K562 (cell line): ENCODE data around the gene TCHH. TPM values are rescaled to one million over a fixed set of nuclear protein-coding genes. Genes with fewer than 3 reads are reported as not detected.

Experiments used
- ATAC-seq: fragments of 200-7000 bp; cut with Tn5 transposase; 3 replicates; pipeline ENCODE4 v1.9.1; 2020; ENCODE audit warnings: moderate library complexity
- BruUV-seq: library from RNA; stranded (reverse); fragments of 400-500 nt; replicated peaks from 2 replicates; lab custom pipeline; 2021; lab: Mats Ljungman, UMichigan
- CTCF ChIA-PET: fragments of 300-600 bp; formaldehyde crosslinking; extraction: SDS; loops from one replicate; lab custom pipeline; 2021; ENCODE audit warnings: low intra/inter-chr PET ratio; lab: Yijun Ruan, JAX
- POLR2A ChIA-PET: fragments of 300-600, 350-650 bp; sonication (Branson Sonifier 250); formaldehyde crosslinking; extraction: SDS; loops from one replicate; lab custom pipeline; 2021; ENCODE audit warnings: antibody characterized with exemption, inconsistent platforms; lab: Yijun Ruan, JAX
- DNase-seq, 4 experiments: peaks; one replicate each; pipeline versions ENCODE4 v3.0.0 to v3.0.0-alpha.2; 2011 to 2018; ENCODE audit warnings: low spot score in 3 of 4, mixed read lengths in 3 of 4; ENCODE audit errors: extremely low read depth in 1 of 4
- FAIRE-seq: peaks from 2 replicates; lab custom pipeline; 2011; peaks lifted over from hg19 to GRCh38; lab: Jason Lieb, UNC
- H2AFZ ChIP-seq: 2 replicates; pipeline ENCODE4 v1.6.0; 2011; ENCODE audit warnings: low read depth, low read length, control low read depth, inconsistent platforms
- H3K27ac ChIP-seq: fragments of 200-600 bp; 3 replicates; pipeline ENCODE4 v1.8.0; 2011; ENCODE audit warnings: low read depth, mild to moderate bottlenecking, control low read depth, inconsistent platforms, low read length, moderate library complexity, mixed read lengths; ENCODE audit errors: extremely low read depth
- H3K27me3 ChIP-seq, 2 experiments: fragments of 300-600 bp in 1 of 2; 2 replicates in 1 of 2; 3 replicates in 1 of 2; pipeline versions ENCODE4 v1.6.0 to v1.8.0; 2011; ENCODE audit warnings: inconsistent platforms in 2 of 2, low read length in 2 of 2, mild to moderate bottlenecking in 1 of 2, mixed read lengths in 1 of 2, moderate library complexity in 1 of 2; ENCODE audit not compliant: control insufficient read depth in 2 of 2, insufficient read depth in 2 of 2
- H3K36me3 ChIP-seq: fragments of 300-600 bp; 3 replicates; pipeline ENCODE4 v1.8.0; 2011; ENCODE audit warnings: mild to moderate bottlenecking, low read length, inconsistent platforms; ENCODE audit not compliant: control insufficient read depth, insufficient read depth
- H3K4me1 ChIP-seq, 2 experiments: fragments of 200-600 bp in 1 of 2; replicated peaks in 1 of 2; 2 replicates in 1 of 2; 3 replicates in 1 of 2; pipeline versions ENCODE4 v1.5.1 to v1.8.0; 2011; ENCODE audit warnings: inconsistent platforms in 2 of 2, low read length in 2 of 2, mild to moderate bottlenecking in 1 of 2, mixed read lengths in 1 of 2, moderate library complexity in 1 of 2; ENCODE audit not compliant: control insufficient read depth in 2 of 2, insufficient read depth in 2 of 2
- H3K4me2 ChIP-seq: 2 replicates; pipeline ENCODE4 v1.6.1; 2011; ENCODE audit warnings: low read length, control low read depth, inconsistent platforms, mixed read lengths; ENCODE audit not compliant: insufficient read depth
- H3K4me3 ChIP-seq: fragments of 200-600 bp; sonication (generic), shearing (Covaris generic); 2 replicates; pipeline ENCODE4 v1.5.1; 2016; ENCODE audit warnings: control low read depth, inconsistent platforms
- H3K79me2 ChIP-seq: fragments of 200-600 bp; 3 replicates; pipeline ENCODE4 v1.8.0; 2011; ENCODE audit warnings: low read length, inconsistent platforms; ENCODE audit not compliant: control insufficient read depth, insufficient read depth
- H3K9ac ChIP-seq, 2 experiments: 2 replicates each; pipeline versions ENCODE4 v1.6.0 to v1.6.1; 2011; ENCODE audit warnings: low read depth in 2 of 2, low read length in 2 of 2, control low read depth in 1 of 2, inconsistent platforms in 1 of 2, mild to moderate bottlenecking in 1 of 2, mixed read lengths in 1 of 2; ENCODE audit not compliant: insufficient read depth in 1 of 2
- H3K9me1 ChIP-seq: one replicate; pipeline ENCODE4 v1.6.0; 2011; ENCODE audit warnings: inconsistent platforms, mild to moderate bottlenecking, low read length, moderate library complexity; ENCODE audit not compliant: control insufficient read depth, insufficient read depth
- H3K9me3 ChIP-seq: replicated peaks from 2 replicates; pipeline ENCODE4 v1.5.1; 2011; ENCODE audit warnings: low read depth, low read length, inconsistent platforms; ENCODE audit not compliant: control insufficient read depth, insufficient read depth
- H4K20me1 ChIP-seq: replicated peaks from 2 replicates; pipeline ENCODE4 v1.6.1; 2011; ENCODE audit warnings: low read length, inconsistent platforms, mixed read lengths; ENCODE audit not compliant: control insufficient read depth, insufficient read depth
- ILK ChIP-seq: fragments of 450-650 bp; IDR thresholded peaks from 2 replicates; pipeline ENCODE4 v1.6.1; 2016; ENCODE audit warnings: missing genetic modification characterization, low read depth, mild to moderate bottlenecking, missing compliant biosample characterization, moderate library complexity, borderline replicate concordance
- NCOA4 ChIP-seq: fragments of 450-650 bp; IDR thresholded peaks from 2 replicates; pipeline ENCODE4 v1.6.1; 2018; ENCODE audit warnings: mild to moderate bottlenecking; ENCODE audit not compliant: partially characterized antibody
- PHF8 ChIP-seq: fragments of 200-600 bp; sonication (generic); IDR thresholded peaks from 2 replicates; pipeline ENCODE4 v1.6.1; 2012; ENCODE audit warnings: mixed run types, mild to moderate bottlenecking, inconsistent platforms, low read length, moderate library complexity, borderline replicate concordance
- SMAD4 ChIP-seq: fragments of 250-450 bp; sonication (Bioruptor Pico); conservative IDR thresholded peaks from 2 replicates; pipeline ENCODE4 v1.8.0; 2021; ENCODE audit warnings: inconsistent platforms, mild to moderate bottlenecking, moderate library complexity
- ZNF436 ChIP-seq: fragments of 250-450, 450-650 bp; sonication (Bioruptor Pico); formaldehyde crosslinking; IDR thresholded peaks from 2 replicates; pipeline ENCODE4 v1.7.0; 2020; ENCODE audit warnings: mild to moderate bottlenecking
- WGBS: fragments of 100-300 bp; shearing (Covaris generic); methylation state at CpG from one replicate; pipeline ENCODE4 v1.1.6; 2016; ENCODE audit warnings: low coverage, mixed read lengths; ENCODE audit not compliant: insufficient coverage; ENCODE audit errors: missing lambda C conversion rate; 5-methylcytosine and 5-hydroxymethylcytosine counted together
- in situ Hi-C: fragments of 300-500 bp; cut with MboI; formaldehyde crosslinking; loops from 4 replicates; pipeline ENCODE4 v1.15.0; 2018; ENCODE audit warnings: inconsistent platforms, mixed read lengths
- intact Hi-C: fragments of 100-400 bp; cut with micrococcal nuclease; formaldehyde crosslinking; loops from 2 replicates; pipeline ENCODE4 v1.14.2; 2022
- polyA plus RNA-seq, 8 experiments: library from polyadenylated mRNA; depleted of rRNA in 4 of 8; stranded (reverse) in 5 of 8; unstranded in 3 of 8; fragments of >200 nt; fragmentation: Nextera tagmentation in 2 of 8; fragmentation: Illumina TruSeq in 1 of 8; extraction: Ambion mirVana in 2 of 8; extraction: Trizol in 1 of 8; gene quantifications; 2 replicates each; pipeline versions ENCODE4 v1.2.1 to v1.2.3, GENCODE V29; 2011 to 2014; ENCODE audit warnings: inconsistent platforms in 1 of 8, missing spikeins in 1 of 8
- total RNA-seq, 7 experiments: library from RNA; depleted of rRNA in 6 of 7; stranded (reverse); fragments of >200 nt in 6 of 7; fragmentation: Illumina TruSeq in 2 of 7; extraction: Trizol in 2 of 7; gene quantifications; 2 replicates each; pipeline versions ENCODE4 v1.2.1 to v1.2.3, GENCODE V29; 2011 to 2021; ENCODE audit warnings: low replicate concordance in 1 of 7

TCHH gene
- total and polyA plus RNA-seq, 9 of the 15 experiments (the other 6 are each of a cell fraction or from before 2014, with no cell fraction given), result not detected

DNA sequence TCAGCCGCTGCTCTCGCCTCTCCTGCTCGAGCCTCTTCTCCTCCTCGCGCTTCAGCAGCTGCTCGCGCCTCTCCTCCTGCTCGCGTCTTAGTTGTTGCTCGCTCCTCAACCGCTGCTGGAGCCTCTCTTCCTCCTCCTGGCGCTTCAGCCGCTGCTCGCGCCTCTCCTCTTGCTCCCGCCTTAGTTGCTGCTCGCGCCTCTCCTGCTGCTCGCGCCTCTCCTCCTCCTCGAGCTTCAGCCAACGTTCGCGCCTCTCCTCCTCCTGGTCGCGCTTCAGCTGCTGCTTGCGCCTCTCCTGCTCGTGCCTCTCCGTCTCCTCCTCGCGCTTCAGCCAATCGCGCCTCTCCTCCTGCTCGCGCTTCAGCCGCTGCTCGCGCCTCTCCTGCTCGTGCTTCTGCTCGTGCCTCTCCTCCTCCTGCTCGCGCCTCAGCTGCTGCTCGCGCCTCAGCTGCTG lies 3.7 kb downstream of the TCHH start (continued):
- no peak for TF ChIP-seq NCOA4
- no peak for TF ChIP-seq ZNF436 (CRISPR knock-in tag)

DNA sequence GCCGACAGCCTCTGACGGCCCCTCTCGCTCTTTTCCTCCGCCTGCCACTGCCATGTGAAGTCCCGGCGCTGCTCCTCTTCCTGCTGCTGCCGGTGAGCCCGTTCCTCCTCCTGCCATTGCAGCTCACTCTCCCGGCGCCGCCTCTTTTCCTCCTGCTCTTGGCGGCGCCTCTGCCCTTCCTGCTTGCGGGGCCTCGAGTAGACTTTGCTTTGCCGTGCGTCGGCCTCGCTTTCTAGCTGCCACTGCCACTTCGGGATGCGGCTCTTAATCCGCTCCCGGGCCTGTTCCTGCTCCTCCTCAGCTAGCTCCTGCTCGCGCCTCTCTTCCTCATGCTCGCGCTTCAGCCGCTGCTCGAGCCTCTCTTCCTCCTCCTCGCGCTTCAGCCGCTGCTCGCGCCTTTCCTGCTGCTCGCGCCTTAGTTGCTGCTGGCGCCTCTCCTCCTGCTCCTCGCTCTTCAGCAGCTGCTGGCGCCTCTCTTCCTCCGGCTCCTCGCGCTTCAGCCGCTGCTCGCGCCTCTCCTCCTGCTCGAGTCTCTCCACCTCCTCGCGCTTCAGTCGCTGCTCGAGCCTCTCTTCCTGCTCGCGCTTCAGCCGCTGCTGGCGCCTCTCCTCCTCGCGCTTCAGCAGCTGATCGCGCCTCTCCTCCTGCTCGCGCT lies 4.3 kb downstream of the TCHH start:
- H3K4me1 ChIP-seq, result peaks cover 0 to 14% of the 10 kb centered on the region in 2 experiments; a peak in 1 of 5 replicates
- H2AFZ ChIP-seq, result no peak overlapping the region
- H3K4me3 ChIP-seq, result no peak overlapping the region
- WGBS, result 4% methylated on average over 29 of the region's 60 CpGs
- H3K4me2 ChIP-seq, result no peak overlapping the region
- in situ Hi-C loops (no loop called here), intact Hi-C loops (no loop called here)
- no peak for DNase-seq
- H3K27me3 ChIP-seq, result peaks cover 11 to 57% of the 10 kb centered on the region in 2 experiments; a peak in 3 of 5 replicates
- H3K79me2 ChIP-seq, result no peaks in the 10 kb centered on the region
- no peak for ATAC-seq
- TF ChIP-seq PHF8, result no peak
- no peak for TF ChIP-seq SMAD4
- TF ChIP-seq ILK (tag), result no peak
- POLR2A ChIA-PET, result interaction anchor here (0.6 to 1.5 kb wide), 2 partner anchors 8 to 166 kb away, joined by 3 read pairs; no protein-coding TSS in a partner anchor
- no peak overlapping the region for H3K27ac ChIP-seq
- no TSS peak for BruUV-seq
- H3K9me1 ChIP-seq, result no peaks in the 10 kb centered on the region
- H3K36me3 ChIP-seq, result no peaks in the 10 kb centered on the region
- no peak for FAIRE-seq
- no peaks in the 10 kb centered on the region for H4K20me1 ChIP-seq
- CTCF ChIA-PET, result no interaction called here
- H3K9me3 ChIP-seq, result no peaks in the 10 kb centered on the region
- no peak overlapping the region for H3K9ac ChIP-seq
